Stimulated activated CD4-positive, alpha-beta T cell treated with anti-CD3 and anti-CD28 coated beads, TNF-alpha, amount 100 ng/mL, for 24 hours (primary cell): ENCODE results near the gene MGAT5B.
A peak's percentile ranks its signal among the peaks of the same experiment; 100 is the strongest.
"Not testable (repeated sequence)": the region's sequence is repeated elsewhere in the genome, so short reads cannot be mapped to it uniquely, and the experiment has no call there.

Experiments
- DNase-seq, 3 experiments: peaks; one replicate each; pipeline ENCODE4 v3.0.0-alpha.2; 2020; ENCODE audit warnings: low read depth in 3 of 3

MGAT5B gene

GRCh38 chr17:76848670-76849069 is 19.5 kb upstream of the MGAT5B start:
- DNase-seq, result no peak

DNA sequence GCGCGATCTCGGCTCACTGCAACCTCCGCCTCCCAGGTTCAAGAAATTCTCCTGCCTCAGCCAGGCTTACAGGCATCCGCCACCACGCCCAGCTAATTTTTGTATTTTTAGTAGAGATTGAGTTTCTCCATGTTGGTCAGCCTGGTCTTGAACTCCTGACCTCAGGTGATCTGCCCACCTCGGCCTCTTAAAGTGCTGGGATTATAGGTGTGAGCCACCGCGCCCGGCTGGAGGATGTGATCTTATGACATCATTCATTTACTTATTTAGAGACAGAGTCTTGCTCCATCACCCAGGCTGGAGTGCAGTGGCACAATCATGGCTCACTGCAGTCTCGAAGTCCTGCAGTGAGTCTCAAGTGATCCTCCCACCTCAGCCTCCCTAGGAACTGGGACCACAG is 19.0 kb upstream of the MGAT5B start:
- DNase-seq, result not testable (repeated sequence)

- DNase-seq, result no peak
Observed at GRCh38 chr17:76852843-76853242, 15.4 kb upstream of the MGAT5B start.

GRCh38 chr17:76855105-76855504 is 13.1 kb upstream of the MGAT5B start:
- DNase-seq, result no peak

GRCh38 chr17:76862079-76862478 is 6.1 kb upstream of the MGAT5B start:
- no peak for DNase-seq

- no peak for DNase-seq
Observed at GRCh38 chr17:76862494-76862893, 5.7 kb upstream of the MGAT5B start.

- no peak for DNase-seq
Observed at GRCh38 chr17:76864024-76864423, 4.2 kb upstream of the MGAT5B start.

GRCh38 chr17:76865174-76865573 is 3.0 kb upstream of the MGAT5B start:
- no peak for DNase-seq

GRCh38 chr17:76866203-76866602 is 2.0 kb upstream of the MGAT5B start:
- no peak for DNase-seq

DNA sequence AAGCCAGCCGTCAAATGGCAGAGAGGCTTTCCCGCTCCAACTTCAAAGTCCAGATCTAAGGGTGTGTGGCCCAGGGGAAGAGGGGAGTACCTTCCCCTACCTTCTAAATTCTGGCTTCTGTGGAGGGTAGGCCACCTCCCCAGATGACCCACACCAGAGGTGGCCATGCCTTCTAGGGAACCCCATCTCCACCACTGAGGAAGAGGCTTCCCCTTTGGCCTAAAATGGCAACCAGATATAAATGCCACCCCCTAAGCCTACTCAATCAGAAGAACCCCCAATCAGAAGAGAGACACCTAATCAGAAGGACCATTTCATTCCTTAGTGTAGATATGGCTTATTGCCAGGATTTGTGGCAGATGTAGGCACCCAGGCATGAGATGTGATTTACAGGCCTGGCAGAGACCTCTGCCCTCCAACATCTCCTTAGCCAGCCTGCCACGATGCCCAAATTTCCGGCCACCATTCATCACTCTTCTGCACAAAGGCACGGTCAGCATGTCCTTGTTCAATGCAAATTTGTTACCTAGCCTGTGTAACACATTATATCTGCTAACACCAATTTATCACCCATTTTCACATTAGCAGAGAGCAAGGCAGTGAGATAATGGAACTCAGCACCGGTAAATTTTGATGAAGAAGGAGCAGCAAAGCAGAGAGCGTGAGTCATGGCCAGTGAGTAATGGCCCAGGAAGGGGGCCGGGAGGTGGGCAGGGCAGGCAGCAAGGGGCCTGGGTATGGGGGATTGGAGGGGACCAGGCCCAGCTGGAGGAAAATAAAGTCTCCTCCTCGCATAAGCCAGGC is 1.2 kb upstream of the MGAT5B start:
- no peak for DNase-seq

DNA sequence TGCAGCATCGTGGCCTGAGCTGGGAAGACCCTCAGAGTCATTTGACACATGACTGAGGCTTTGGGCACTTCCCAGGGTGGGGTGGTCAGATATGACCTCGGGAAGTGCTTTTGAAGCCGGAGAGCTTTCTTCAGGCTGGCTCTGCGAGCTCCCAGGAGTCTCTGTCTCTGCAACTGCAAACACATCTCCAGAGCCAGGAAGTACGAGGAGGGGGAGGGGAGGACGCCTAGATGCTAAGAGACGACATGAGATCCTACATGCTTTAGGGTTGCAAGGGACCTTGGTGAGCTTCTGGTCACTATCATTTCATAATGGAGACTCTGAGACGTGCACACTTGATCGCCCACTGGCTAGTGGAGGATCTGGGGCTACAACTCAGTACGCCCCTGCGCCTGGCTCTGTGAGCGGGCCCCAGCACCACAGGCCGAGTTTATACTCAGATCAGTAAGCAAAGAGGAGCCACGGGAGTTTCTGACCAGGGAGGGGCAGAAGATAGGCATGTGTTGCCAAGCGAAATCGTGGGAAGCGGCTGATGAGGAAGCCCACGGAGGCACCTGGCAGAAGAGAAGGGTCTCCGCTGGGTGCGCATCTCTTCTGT is 527 bp upstream of the MGAT5B start:
- no peak for DNase-seq

- no peak for DNase-seq
Observed at GRCh38 chr17:76868669-76869495, 678 bp downstream of the MGAT5B start.

DNA sequence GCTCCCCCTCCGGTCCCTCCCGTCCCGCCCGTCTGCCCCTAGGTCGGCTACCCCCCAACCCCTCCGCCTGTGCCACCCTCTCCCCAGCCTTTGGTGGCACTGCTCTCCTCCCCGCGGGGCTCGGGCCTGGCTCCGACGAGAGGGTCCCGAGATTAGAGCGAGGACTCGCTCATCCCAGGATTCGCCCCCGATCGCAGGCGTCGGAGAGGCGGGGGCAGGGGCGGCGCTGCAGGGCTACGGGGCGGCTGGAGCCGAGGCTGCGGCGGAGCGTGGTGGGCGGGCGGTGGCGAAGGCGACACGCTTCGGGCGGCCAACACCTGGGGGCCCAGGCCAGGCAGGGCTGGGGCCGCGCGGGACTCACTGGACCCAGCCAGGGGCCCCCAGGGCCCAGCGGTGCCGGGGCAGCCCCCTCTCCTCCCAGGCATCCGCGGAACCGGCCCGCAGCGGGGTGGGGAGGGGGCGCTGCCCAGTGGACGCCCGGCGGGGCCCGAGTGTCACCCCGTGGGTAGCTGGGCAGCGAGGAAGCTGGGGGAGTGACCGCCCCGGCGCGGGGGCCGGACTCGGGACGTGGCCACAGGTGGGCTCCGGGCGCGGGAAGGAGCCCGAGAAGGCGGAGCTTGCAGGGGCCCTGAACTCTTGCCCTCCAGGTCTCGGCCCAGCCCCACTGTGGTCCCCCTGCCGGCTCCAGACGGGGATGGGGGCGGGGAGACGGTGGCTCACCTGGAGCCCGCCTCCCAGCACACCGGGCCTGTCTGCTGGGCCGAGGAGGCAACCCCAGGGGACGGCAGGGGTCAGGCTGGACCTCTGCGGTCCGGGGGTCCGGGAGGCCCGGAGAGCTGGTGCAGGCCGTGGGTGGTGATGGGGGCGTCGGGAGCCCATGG is 1.5 kb downstream of the MGAT5B start:
- no peak for DNase-seq

DNA sequence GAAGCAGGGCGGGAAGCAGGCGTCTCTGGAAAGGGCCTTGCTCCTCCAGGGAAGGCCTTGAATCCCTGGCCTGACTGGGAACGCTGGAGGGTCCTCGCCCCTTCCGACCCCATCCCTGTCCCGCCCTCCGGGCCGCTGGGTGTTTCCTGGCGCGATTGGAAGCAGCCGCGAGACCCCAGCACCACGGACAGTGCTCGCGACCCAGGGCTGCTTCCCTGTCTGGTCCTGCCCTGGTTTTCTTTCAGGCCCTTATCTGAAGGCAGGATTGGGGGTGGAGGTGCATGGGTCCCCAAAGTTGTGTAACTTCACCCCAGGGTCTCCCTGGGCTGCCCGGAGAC is 2.1 kb downstream of the MGAT5B start:
- DNase-seq, result no peak

GRCh38 chr17:76871668-76872067 is 3.5 kb downstream of the MGAT5B start:
- no peak for DNase-seq

DNA sequence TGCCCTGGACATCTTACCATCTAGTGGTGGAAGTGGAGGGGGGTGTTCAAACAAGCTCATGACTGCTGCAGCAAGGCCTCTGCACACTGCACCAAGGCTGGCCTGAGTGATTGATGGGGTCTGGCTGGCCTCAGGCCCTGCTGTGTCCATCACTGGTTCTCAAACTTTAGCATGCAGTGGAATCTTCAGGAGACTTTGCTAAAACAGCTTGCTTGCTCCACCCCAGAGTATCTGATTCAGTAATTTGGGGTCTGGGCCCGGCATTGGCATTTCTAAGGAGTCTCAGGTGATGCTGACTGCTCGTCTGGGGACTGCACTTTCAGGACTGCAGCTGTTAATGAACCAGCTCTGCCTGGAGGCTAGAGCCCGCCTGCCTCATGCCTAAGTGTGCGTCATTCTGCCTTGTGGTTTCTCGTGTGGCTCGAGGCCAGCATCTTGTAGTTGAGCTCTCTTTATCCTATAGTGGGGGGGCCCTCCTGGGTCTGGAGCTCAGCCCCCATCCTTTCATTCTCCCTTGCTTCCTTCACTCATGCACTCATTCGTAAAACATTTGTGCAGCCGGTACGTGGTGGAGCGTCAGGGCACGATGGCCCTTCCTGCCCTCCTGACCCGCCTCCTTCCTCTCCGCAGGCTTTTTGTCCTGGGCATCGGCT is 4.1 kb downstream of the MGAT5B start:
- DNase-seq, result peak in 1 of 3 experiments; percentile 9

DNA sequence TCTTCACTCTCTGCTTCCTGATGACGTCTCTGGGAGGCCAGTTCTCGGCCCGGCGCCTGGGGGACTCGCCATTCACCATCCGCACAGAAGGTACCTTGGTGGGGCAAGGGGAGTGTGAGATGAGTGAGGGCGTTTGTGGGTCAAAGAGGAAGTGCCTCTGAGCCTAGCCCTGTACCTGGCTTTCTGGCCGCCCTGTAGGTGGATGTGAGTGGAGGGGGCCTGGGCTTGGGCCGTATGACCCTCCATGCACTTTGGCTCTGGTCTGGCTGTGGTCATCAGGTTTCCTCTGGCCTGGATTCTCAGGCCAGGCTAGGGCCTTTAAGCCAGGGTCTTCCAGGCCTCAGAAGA is 4.6 kb downstream of the MGAT5B start:
- DNase-seq, result no peak

DNA sequence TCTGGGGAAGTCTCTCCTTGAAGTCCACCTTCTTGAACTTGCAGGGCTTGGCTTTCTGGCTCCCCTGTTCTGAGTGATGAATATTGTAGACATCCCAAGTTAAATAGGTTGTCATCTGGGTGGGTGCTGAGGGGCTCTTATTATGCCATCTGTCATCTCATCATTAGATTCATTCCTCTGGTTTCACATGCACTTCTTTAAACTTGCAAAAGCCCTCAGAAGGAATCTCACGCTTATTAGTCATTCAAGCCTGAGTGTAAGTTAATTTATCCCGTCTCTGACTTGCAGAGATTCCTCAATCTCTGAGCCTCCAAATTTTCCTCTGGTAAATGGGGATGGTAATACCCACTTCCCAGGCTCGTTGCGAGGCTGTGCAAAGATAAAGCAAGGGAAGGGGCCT is 5.7 kb downstream of the MGAT5B start:
- no peak for DNase-seq

DNA sequence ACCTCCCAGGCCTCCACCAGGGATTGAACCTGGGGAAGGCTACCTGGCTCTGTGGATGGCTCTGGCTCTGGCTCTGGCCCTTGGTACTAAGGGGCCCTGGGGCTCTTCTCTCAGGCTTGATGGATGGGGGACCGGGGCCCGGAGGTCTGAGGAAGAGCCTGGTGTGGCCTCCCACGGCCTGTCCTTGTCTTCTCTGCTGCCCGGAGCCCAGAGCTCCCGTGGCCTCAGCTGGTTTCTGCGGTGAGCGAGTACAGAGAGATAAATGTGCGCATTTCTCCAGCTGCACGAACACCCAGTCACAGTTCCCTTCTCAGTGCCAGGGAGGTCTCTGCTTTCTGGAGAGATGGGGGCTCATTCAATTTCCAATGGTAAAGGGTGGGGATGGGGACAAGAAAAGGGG is 9.2 kb downstream of the MGAT5B start:
- DNase-seq, result no peak

DNA sequence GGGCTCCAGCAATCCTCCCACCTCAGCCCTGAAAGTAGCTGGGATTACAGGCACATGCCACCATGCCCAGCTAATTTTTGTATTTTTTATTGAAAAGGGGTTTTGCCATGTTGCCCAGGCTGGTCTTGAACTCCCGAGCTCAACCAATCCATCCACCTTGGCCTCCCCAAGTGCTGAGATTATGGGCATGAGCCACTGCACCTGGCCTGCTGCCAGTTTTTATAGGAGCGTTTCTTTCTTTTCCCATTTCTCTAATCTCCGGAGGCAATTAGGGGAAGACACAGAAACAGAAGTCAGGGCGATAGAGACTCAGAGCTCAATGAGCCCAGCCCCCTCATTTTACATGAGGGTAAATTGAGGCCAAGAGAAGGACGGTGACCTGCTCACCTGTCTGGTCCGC is 10.4 kb downstream of the MGAT5B start:
- no peak for DNase-seq

- no peak for DNase-seq
Observed at GRCh38 chr17:76879254-76879653, 11.1 kb downstream of the MGAT5B start.
